ENCODE data around the gene BMP4.

The BMP4 gene

GRCh38 chr14:53957739-53958138 lies 1.1 kb upstream of the BMP4 start:
- TF ChIP-seq, protein P1, sequence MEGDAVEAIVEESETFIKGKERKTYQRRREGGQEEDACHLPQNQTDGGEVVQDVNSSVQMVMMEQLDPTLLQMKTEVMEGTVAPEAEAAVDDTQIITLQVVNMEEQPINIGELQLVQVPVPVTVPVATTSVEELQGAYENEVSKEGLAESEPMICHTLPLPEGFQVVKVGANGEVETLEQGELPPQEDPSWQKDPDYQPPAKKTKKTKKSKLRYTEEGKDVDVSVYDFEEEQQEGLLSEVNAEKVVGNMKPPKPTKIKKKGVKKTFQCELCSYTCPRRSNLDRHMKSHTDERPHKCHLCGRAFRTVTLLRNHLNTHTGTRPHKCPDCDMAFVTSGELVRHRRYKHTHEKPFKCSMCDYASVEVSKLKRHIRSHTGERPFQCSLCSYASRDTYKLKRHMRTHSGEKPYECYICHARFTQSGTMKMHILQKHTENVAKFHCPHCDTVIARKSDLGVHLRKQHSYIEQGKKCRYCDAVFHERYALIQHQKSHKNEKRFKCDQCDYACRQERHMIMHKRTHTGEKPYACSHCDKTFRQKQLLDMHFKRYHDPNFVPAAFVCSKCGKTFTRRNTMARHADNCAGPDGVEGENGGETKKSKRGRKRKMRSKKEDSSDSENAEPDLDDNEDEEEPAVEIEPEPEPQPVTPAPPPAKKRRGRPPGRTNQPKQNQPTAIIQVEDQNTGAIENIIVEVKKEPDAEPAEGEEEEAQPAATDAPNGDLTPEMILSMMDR (conservative IDR thresholded peaks at IDR 0.05; ENCODE audit: control insufficient read depth, insufficient read depth, low read depth, low read length) = no peak
- DNase-seq (ENCODE audit: low read depth) = no peak
- H3K4me3 ChIP-seq (ENCODE audit: control insufficient read depth, low read depth, low read length) = no peak overlapping the region

DNA sequence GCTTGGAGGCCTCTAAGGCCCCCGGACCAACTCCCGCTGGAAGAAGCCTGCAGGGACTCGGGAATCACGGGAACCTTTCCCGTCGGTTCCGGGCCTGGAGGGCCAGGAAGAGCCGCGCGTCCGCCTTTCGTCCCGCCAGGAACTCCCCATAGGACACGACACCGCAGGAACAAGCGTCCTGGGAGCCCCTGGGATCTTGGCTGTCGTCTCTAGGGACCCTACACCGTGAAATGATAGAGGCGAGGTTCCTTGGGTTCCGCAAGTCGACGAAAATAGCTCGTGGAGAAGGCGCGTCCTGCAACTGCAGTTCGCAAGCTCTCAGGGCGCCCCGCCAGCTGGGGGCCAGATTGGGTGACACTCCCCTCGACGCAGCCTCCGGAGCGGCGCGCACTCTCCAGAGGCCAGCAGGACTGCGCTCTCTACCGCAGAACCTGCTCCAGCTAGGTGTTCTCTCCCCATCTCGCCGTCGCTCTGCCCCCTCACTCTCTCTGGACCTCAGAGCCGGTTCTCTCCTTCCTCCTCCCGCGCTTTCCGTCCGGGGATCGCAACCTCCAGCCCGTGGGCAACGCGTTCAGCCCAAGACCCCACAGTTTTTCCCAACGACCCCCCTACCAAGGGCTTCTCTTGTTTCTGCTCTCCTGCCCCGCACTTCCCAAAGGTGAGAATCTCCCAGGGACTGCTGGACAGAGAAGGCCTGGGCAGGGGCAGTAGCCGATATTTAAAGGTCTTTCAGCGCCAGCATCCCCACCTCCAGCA lies 776 bp downstream of the BMP4 start:
- no peak overlapping the region for H3K4me3 ChIP-seq (ENCODE audit: control insufficient read depth, low read depth, low read length)
- TF ChIP-seq, protein P1 (conservative IDR thresholded peaks at IDR 0.05; ENCODE audit: control insufficient read depth, insufficient read depth, low read depth, low read length) = no peak
- no peak for DNase-seq (ENCODE audit: low read depth)

DNA sequence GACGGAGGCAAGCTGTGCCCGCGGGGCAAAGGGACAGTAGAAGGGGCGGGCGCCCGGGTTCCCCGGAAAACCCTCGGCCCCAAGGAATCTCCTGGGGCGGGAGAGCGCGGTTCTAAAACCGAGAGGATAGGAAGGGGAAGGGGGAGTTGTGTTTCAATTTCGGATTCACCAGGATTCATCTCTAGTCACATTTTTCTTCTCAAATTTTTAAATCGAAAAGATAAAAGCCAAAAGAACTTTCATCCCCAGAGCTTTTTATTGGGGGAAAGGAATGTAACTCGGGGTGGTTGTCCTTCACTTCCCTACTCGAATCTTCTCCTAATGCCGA lies 1.4 kb downstream of the BMP4 start:
- no peak overlapping the region for H3K4me3 ChIP-seq (ENCODE audit: control insufficient read depth, low read depth, low read length)
- no peak for DNase-seq (ENCODE audit: low read depth)
- TF ChIP-seq, protein P1 (conservative IDR thresholded peaks at IDR 0.05; ENCODE audit: control insufficient read depth, insufficient read depth, low read depth, low read length) = no peak

GRCh38 chr14:53954551-53955228 lies 1.9 kb downstream of the BMP4 start:
- peak; percentile 17 for DNase-seq (ENCODE audit: low read depth)
- TF ChIP-seq, protein P1 (conservative IDR thresholded peaks at IDR 0.05; ENCODE audit: control insufficient read depth, insufficient read depth, low read depth, low read length) = no peak

DNA sequence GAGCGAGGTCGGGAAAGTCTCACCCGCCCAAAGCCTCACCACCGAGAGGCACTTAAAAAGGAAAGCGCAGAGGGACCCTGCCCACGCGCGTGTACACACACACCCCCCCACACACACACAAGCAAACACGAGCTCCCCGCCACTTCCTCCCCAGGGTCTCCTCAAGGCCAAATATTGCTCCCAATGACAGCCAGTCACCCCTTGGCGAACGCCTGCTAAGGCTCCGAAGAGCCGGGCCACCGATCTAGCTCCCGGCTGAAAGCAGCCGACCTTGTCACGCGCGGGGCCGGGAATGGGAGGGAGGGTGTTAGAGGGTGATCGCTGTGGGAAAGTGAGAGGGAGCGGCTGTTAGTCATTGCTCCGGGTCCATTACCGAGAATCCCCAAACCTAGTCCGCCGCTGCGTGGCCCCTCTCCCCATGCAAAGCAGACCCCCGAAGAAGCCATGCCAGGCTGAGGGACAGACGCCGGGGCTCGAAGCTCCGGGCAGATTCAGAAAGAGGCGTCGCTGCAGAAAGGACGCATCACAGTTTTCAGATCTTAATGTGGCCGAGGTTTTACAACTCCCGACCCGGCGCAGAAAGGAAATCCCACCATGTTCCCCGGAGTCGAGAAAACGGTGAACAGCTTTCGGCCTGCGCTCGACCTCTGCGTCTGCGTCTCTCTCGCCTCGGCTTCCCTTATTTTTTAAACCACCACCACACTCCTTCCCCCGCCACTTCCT lies 2.6 kb downstream of the BMP4 start:
- peak overlapping the region; percentile 40 for H3K4me3 ChIP-seq (ENCODE audit: control insufficient read depth, low read depth, low read length)
- TF ChIP-seq, protein P1 (conservative IDR thresholded peaks at IDR 0.05; ENCODE audit: control insufficient read depth, insufficient read depth, low read depth, low read length) = no peak
- DNase-seq (ENCODE audit: low read depth) = peak; percentile 22

More at GRCh38 chr14:53954551-53955228, 1.9 kb downstream of the BMP4 start:
- peak overlapping the region; percentile 40 for H3K4me3 ChIP-seq (ENCODE audit: control insufficient read depth, low read depth, low read length)

DNA sequence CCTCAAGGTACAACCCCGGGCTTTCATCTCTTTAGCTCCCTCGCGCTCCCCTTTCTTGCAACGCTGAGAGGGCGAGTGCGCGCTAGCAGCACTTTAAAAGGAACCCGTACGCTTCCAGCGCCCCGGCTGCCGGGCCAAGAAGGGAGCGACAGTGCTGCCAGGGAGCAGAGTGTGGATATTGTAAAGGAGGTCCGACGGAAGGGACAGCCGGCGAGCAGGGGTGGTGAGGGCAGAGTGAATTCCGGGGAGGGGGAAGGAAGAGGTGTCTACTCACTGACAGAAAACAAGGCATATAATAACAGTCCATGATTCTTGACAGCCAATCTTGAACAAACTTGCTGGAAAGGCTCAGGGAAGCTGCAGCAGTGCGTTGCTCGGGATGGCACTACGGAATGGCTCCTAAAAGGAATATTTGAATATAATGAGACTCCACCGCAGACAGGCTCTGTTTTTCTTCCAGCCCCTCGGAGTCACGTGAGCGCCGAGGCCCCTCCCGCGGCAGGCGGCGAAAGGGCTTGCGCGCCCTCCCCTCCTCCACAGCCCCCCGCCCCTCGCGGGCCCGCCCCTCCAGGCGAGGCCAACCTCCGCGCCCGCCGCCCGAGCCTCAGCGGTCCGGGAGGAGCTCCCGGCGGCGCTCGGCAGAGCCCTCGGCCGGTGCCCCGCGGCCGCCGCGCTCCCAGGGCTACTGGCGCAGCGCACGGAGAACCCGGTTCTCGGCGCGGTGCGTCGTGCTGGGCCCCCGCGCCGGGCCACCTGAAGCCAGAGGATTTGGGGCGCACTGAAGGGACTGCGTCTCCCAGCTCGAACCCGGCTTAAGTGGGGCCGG lies 3.4 kb downstream of the BMP4 start:
- TF ChIP-seq, protein P1 (conservative IDR thresholded peaks at IDR 0.05; ENCODE audit: control insufficient read depth, insufficient read depth, low read depth, low read length) = no peak
- peak overlapping the region; percentile 48 for H3K4me3 ChIP-seq (ENCODE audit: control insufficient read depth, low read depth, low read length)
- DNase-seq (ENCODE audit: low read depth) = peak; percentile 49

Measured in fibroblast of mammary gland (primary cell).